ENCODE measurements around the gene ABCC8. TPM values are rescaled to one million over a fixed set of nuclear protein-coding genes. Genes with fewer than 3 reads are reported as not detected.

The ABCC8 gene
- total RNA-seq, 1 experiment from 2014 or later = 7.3 TPM

DNA sequence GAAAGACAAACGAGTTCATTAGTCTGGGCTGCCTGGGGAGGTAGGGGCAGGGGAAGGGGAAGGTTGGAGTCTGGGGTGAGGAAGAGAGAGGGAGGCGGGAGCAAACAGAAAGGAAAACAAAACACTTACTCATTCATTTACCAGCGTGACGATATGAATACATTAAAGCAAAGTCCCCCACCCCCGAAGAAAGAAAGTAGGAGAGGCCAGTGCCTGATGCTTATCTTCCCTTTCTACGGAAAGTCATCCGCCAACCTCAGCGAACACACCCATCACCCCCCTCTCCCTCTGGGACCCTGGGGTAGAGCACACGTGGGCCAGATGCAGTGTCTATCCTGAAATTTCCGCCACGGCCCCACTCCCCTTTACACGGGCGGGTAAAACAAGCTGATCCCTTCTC lies 13.7 kb downstream of the ABCC8 start (continued):
- TF ChIP-seq, protein P1, sequence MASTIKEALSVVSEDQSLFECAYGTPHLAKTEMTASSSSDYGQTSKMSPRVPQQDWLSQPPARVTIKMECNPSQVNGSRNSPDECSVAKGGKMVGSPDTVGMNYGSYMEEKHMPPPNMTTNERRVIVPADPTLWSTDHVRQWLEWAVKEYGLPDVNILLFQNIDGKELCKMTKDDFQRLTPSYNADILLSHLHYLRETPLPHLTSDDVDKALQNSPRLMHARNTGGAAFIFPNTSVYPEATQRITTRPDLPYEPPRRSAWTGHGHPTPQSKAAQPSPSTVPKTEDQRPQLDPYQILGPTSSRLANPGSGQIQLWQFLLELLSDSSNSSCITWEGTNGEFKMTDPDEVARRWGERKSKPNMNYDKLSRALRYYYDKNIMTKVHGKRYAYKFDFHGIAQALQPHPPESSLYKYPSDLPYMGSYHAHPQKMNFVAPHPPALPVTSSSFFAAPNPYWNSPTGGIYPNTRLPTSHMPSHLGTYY (CRISPR knock-in tag; IDR thresholded peaks at IDR 0.05) = no peak
- no peak for TF ChIP-seq NFE2L1 (CRISPR knock-in tag; IDR thresholded peaks at IDR 0.05)
- no peak for TF ChIP-seq ZNF263 (CRISPR knock-in tag; IDR thresholded peaks at IDR 0.05; ENCODE audit: low read depth)
- TF ChIP-seq CBFB (CRISPR knock-in tag; IDR thresholded peaks at IDR 0.05; ENCODE audit: low read depth) = no peak

DNA sequence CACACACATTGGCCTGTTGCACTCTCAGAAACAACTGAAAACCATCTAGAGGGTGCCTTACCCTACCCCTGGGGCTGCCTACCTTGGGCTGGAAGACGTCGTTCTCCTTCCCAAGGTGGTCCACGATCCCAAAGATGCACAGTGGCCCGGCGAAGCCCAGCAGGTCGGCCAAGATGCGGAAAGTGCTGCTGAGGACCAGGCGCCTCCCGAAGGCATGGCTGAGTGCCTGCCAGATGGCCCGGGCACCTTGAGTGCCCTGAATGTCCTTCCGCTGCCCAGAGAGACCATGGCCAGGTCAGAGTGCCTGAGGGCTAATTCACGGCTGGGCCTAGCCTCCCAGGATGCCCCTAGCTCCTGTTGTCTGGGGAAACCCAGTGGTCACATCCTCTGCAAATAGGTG lies 16.2 kb downstream of the ABCC8 start:
- Mint-ChIP-seq H3K4me1 (peaks cover 21% of the 10 kb centered on the region), H3K36me3 (no peaks in the 10 kb centered on the region), H3K9me3 (no peaks in the 10 kb centered on the region), H3K27me3 (ENCODE audit: low read depth) (no peaks in the 10 kb centered on the region), H3K4me3 (no peak overlapping the region), H3K27ac (no peak overlapping the region)
- DNase-seq (ENCODE audit: low spot score) (no peak), ATAC-seq (no peak)
- TF ChIP-seq CREB1 (CRISPR knock-in tag; IDR thresholded peaks at IDR 0.05) (no peak), ZBTB21 (CRISPR knock-in tag; IDR thresholded peaks at IDR 0.05; ENCODE audit: borderline replicate concordance) (no peak), JAZF1 (CRISPR knock-in tag; IDR thresholded peaks at IDR 0.05) (no peak), FOXK1 (CRISPR knock-in tag; IDR thresholded peaks at IDR 0.05) (no peak), EMX1 (CRISPR knock-in tag; IDR thresholded peaks at IDR 0.05) (no peak), ZNF121 (CRISPR knock-in tag; IDR thresholded peaks at IDR 0.05) (no peak), HMGA2 (CRISPR knock-in tag; IDR thresholded peaks at IDR 0.05) (no peak), ZNF317 (CRISPR knock-in tag; IDR thresholded peaks at IDR 0.05; ENCODE audit: borderline replicate concordance, low read depth) (no peak), SMAD4 (CRISPR knock-in tag; IDR thresholded peaks at IDR 0.05) (no peak), TEAD4 (CRISPR knock-in tag; IDR thresholded peaks at IDR 0.05) (no peak), NFATC4 (CRISPR knock-in tag; IDR thresholded peaks at IDR 0.05) (no peak), RELA (CRISPR knock-in tag; IDR thresholded peaks at IDR 0.05; ENCODE audit: borderline replicate concordance) (no peak), TCF7 (CRISPR knock-in tag; IDR thresholded peaks at IDR 0.05; ENCODE audit: low read depth) (no peak), ZNF232 (CRISPR knock-in tag; IDR thresholded peaks at IDR 0.05) (no peak), SP1 (CRISPR knock-in tag; conservative IDR thresholded peaks at IDR 0.05) (no peak)
- TF ChIP-seq, protein P2, sequence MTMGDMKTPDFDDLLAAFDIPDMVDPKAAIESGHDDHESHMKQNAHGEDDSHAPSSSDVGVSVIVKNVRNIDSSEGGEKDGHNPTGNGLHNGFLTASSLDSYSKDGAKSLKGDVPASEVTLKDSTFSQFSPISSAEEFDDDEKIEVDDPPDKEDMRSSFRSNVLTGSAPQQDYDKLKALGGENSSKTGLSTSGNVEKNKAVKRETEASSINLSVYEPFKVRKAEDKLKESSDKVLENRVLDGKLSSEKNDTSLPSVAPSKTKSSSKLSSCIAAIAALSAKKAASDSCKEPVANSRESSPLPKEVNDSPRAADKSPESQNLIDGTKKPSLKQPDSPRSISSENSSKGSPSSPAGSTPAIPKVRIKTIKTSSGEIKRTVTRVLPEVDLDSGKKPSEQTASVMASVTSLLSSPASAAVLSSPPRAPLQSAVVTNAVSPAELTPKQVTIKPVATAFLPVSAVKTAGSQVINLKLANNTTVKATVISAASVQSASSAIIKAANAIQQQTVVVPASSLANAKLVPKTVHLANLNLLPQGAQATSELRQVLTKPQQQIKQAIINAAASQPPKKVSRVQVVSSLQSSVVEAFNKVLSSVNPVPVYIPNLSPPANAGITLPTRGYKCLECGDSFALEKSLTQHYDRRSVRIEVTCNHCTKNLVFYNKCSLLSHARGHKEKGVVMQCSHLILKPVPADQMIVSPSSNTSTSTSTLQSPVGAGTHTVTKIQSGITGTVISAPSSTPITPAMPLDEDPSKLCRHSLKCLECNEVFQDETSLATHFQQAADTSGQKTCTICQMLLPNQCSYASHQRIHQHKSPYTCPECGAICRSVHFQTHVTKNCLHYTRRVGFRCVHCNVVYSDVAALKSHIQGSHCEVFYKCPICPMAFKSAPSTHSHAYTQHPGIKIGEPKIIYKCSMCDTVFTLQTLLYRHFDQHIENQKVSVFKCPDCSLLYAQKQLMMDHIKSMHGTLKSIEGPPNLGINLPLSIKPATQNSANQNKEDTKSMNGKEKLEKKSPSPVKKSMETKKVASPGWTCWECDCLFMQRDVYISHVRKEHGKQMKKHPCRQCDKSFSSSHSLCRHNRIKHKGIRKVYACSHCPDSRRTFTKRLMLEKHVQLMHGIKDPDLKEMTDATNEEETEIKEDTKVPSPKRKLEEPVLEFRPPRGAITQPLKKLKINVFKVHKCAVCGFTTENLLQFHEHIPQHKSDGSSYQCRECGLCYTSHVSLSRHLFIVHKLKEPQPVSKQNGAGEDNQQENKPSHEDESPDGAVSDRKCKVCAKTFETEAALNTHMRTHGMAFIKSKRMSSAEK (CRISPR knock-in tag; IDR thresholded peaks at IDR 0.05; ENCODE audit: borderline replicate concordance) = no peak
- TF ChIP-seq, protein P3, sequence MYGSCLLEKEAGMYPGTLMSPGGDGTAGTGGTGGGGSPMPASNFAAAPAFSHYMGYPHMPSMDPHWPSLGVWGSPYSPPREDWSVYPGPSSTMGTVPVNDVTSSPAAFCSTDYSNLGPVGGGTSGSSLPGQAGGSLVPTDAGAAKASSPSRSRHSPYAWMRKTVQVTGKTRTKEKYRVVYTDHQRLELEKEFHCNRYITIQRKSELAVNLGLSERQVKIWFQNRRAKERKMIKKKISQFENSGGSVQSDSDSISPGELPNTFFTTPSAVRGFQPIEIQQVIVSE (CRISPR knock-in tag; IDR thresholded peaks at IDR 0.05; ENCODE audit: borderline replicate concordance) = no peak
- TF ChIP-seq, protein P4, sequence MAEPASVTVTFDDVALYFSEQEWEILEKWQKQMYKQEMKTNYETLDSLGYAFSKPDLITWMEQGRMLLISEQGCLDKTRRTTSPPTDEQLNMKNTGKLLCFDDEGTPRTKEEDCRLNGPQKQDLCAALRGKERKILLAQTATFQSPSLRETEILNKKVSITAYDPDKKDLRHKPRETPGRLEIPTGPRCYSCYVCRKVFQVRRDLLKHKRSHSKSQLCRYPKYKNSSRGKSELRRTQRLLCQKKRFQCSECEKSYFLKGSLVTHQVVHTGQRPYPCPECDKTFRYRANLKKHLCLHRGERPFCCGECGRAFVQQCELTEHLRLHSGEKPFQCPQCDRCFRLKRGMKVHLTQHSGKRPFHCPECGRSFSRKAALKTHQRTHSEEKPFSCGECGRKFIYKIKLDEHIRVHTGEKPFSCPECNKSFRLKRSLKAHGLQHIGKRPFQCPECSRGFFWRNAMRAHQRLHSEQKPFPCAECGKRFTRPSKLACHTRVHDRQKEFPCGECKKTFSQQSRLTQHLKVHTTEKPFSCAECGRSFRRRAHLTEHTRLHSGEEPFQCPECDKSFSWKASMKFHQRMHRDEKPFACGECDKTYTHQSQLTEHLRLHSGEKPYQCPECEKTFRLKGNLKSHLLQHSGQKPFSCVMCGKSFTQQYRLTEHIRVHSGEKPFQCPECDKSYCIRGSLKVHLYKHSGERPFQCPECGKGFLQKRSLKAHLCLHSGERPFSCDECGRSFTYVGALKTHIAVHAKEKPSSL (CRISPR knock-in tag; conservative IDR thresholded peaks at IDR 0.05) = no peak
- TF ChIP-seq, protein P1 (CRISPR knock-in tag; IDR thresholded peaks at IDR 0.05) = no peak
- TF ChIP-seq, protein P5, sequence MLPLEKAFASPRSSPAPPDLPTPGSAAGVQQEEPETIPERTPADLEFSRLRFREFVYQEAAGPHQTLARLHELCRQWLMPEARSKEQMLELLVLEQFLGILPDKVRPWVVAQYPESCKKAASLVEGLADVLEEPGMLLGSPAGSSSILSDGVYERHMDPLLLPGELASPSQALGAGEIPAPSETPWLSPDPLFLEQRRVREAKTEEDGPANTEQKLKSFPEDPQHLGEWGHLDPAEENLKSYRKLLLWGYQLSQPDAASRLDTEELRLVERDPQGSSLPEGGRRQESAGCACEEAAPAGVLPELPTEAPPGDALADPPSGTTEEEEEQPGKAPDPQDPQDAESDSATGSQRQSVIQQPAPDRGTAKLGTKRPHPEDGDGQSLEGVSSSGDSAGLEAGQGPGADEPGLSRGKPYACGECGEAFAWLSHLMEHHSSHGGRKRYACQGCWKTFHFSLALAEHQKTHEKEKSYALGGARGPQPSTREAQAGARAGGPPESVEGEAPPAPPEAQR (CRISPR knock-in tag; IDR thresholded peaks at IDR 0.05) = no peak
- POLR2A ChIA-PET = no interaction called here
- CTCF ChIA-PET = interaction anchor here (1.1 kb wide), 1 partner anchor 68 kb away, joined by 4 read pairs; no protein-coding TSS in a partner anchor

Data from WTC11 (cell line).